ENCODE data around the gene FASTKD1.

DNA sequence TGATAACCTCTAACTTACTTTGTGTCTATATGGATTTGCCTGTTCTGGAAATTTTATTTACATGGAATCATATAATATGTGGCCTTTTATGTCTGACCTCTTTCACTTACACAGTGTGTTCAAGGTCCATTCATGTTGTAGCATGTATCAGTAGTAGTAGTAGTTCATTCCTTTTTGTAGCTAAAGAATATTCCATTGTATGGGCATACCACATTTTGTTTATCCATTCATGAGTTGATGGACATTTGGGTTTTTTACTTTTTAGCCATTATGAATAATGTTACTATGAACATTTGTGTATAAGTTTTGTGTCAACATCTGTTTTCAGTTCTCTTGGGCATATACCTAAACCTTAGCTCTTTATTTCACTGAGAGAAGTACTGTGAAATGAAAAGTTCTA is 82.8 kb downstream of the FASTKD1 start:
- TF ChIP-seq POLR2A (IDR thresholded peaks at IDR 0.05; ENCODE audit: low read depth, low read length), result no peak
- TF ChIP-seq, protein P1, sequence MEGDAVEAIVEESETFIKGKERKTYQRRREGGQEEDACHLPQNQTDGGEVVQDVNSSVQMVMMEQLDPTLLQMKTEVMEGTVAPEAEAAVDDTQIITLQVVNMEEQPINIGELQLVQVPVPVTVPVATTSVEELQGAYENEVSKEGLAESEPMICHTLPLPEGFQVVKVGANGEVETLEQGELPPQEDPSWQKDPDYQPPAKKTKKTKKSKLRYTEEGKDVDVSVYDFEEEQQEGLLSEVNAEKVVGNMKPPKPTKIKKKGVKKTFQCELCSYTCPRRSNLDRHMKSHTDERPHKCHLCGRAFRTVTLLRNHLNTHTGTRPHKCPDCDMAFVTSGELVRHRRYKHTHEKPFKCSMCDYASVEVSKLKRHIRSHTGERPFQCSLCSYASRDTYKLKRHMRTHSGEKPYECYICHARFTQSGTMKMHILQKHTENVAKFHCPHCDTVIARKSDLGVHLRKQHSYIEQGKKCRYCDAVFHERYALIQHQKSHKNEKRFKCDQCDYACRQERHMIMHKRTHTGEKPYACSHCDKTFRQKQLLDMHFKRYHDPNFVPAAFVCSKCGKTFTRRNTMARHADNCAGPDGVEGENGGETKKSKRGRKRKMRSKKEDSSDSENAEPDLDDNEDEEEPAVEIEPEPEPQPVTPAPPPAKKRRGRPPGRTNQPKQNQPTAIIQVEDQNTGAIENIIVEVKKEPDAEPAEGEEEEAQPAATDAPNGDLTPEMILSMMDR (IDR thresholded peaks at IDR 0.05; ENCODE audit: extremely low read depth in 1 of 2, insufficient read depth in 1 of 2, low read depth in 1 of 2, low read length in 2 of 2), result no peak
- no peak for TF ChIP-seq POLR2AphosphoS5 (IDR thresholded peaks at IDR 0.05; ENCODE audit: insufficient read depth, low read depth, low read length)
- no peak for TF ChIP-seq GATA2 (IDR thresholded peaks at IDR 0.05; ENCODE audit: insufficient read depth, insufficient read length, low read depth, low read length)
- TF ChIP-seq MYC (IDR thresholded peaks at IDR 0.05; ENCODE audit: low read depth, low read length), result no peak
- no peak for TF ChIP-seq MAX (IDR thresholded peaks at IDR 0.05; ENCODE audit: insufficient read depth, insufficient read length)
- no peak for TF ChIP-seq FOS (IDR thresholded peaks at IDR 0.05; ENCODE audit: borderline replicate concordance, insufficient read depth, low read length)
- no peak for TF ChIP-seq EZH2 (IDR thresholded peaks at IDR 0.05; ENCODE audit: borderline replicate concordance, low read depth, low read length, severe bottlenecking)
